K562 (cell line): ENCODE measurements around the gene ATP2A3. TPM values are rescaled to one million over a fixed set of nuclear protein-coding genes. Genes with fewer than 3 reads are reported as not detected.

Source experiments
- ARID1B ChIP-seq: fragments of 450-650 bp; IDR thresholded peaks from 2 replicates; pipeline ENCODE4 v1.6.1; 2016; ENCODE audit warnings: antibody characterized with exemption, mild to moderate bottlenecking, inconsistent platforms
- ARID4B ChIP-seq: sonication (generic); formaldehyde crosslinking; IDR thresholded peaks from 2 replicates; pipeline ENCODE4 v1.8.0; 2022; ENCODE audit warnings: mild to moderate bottlenecking, missing genetic modification reagents
- CBFA2T2 ChIP-seq: fragments of 450-650 bp; conservative IDR thresholded peaks from 2 replicates; pipeline ENCODE4 v1.6.1; 2017; ENCODE audit warnings: mild to moderate bottlenecking
- CXXC5 ChIP-seq: fragments of 250-450 bp; sonication (Bioruptor Pico); IDR thresholded peaks from 2 replicates; pipeline ENCODE4 v1.8.0; 2022; ENCODE audit warnings: inconsistent platforms, mild to moderate bottlenecking, moderate library complexity
- DIDO1 ChIP-seq: fragments of 450-650 bp; IDR thresholded peaks from 2 replicates; pipeline ENCODE4 v1.6.1; 2016; ENCODE audit warnings: low read depth, missing biosample characterization, missing genetic modification characterization
- HLTF ChIP-seq: fragments of 450-650 bp; IDR thresholded peaks from 2 replicates; pipeline ENCODE4 v1.6.1; 2016
- KLF16 ChIP-seq: IDR thresholded peaks from 2 replicates; pipeline ENCODE4 v1.6.1; 2016; ENCODE audit warnings: antibody characterized with exemption
- MAFF ChIP-seq: IDR thresholded peaks from 2 replicates; pipeline ENCODE4 v1.6.1; 2012; ENCODE audit warnings: low read length, improper control_type of control experiment
- MTF1 ChIP-seq: fragments of 250-450 bp; sonication (Bioruptor Pico); IDR thresholded peaks from 2 replicates; pipeline ENCODE4 v1.9.0; 2021; ENCODE audit warnings: moderate library complexity, mild to moderate bottlenecking, inconsistent platforms, borderline replicate concordance
- SIX5 ChIP-seq, 2 experiments: IDR thresholded peaks; 2 replicates each; pipeline ENCODE4 v1.6.1; 2011; ENCODE audit warnings: low read length in 2 of 2, borderline replicate concordance in 1 of 2, low read depth in 1 of 2, mild to moderate bottlenecking in 1 of 2, moderate library complexity in 1 of 2; ENCODE audit not compliant: insufficient read depth in 1 of 2
- TAF15 ChIP-seq: fragments of 200-400 bp; formaldehyde crosslinking; IDR thresholded peaks from 2 replicates; pipeline ENCODE4 v1.6.1; 2017; ENCODE audit warnings: mild to moderate bottlenecking, low read depth, low read length, moderate library complexity
- USF2 ChIP-seq: sonication (generic); formaldehyde crosslinking; IDR thresholded peaks from 2 replicates; pipeline ENCODE4 v1.5.0; 2020; ENCODE audit warnings: missing genetic modification reagents
- XRCC3 ChIP-seq: fragments of 450-650 bp; IDR thresholded peaks from 2 replicates; pipeline ENCODE4 v1.6.1; 2017; ENCODE audit warnings: mild to moderate bottlenecking, moderate library complexity
- ZBTB2 ChIP-seq: fragments of 450-650 bp; IDR thresholded peaks from 2 replicates; pipeline ENCODE4 v1.6.1; 2016; ENCODE audit warnings: antibody characterized with exemption
- ZNF318 ChIP-seq, 2 experiments: fragments of 450-650 bp; IDR thresholded peaks; 2 replicates each; pipeline ENCODE4 v1.6.1; 2016; ENCODE audit warnings: mild to moderate bottlenecking in 2 of 2, borderline replicate concordance in 1 of 2, low read depth in 1 of 2, moderate library complexity in 1 of 2
- polyA plus RNA-seq, 8 experiments: library from polyadenylated mRNA; depleted of rRNA in 4 of 8; stranded (reverse) in 5 of 8; unstranded in 3 of 8; fragments of >200 nt; fragmentation: Nextera tagmentation in 2 of 8; fragmentation: Illumina TruSeq in 1 of 8; extraction: Ambion mirVana in 2 of 8; extraction: Trizol in 1 of 8; gene quantifications; 2 replicates each; pipeline versions ENCODE4 v1.2.1 to v1.2.3, GENCODE V29; 2011 to 2014; ENCODE audit warnings: inconsistent platforms in 1 of 8, missing spikeins in 1 of 8
- total RNA-seq, 7 experiments: library from RNA; depleted of rRNA in 6 of 7; stranded (reverse); fragments of >200 nt in 6 of 7; fragmentation: Illumina TruSeq in 2 of 7; extraction: Trizol in 2 of 7; gene quantifications; 2 replicates each; pipeline versions ENCODE4 v1.2.1 to v1.2.3, GENCODE V29; 2011 to 2021; ENCODE audit warnings: low replicate concordance in 1 of 7

Gene ATP2A3
- total and polyA plus RNA-seq, 9 of the 15 experiments (the other 6 are each of a cell fraction or from before 2014, with no cell fraction given) = 0.65 to 103 (median 31.3) TPM

GRCh38 chr17:3979290-3979611 is 15.0 kb upstream of the ATP2A3 start (continued):
- TF ChIP-seq ARID4B (CRISPR knock-in tag) (no peak), MAFF (no peak), HLTF (no peak), TAF15 (no peak), USF2 (CRISPR knock-in tag) (peak; percentile 82), KLF16 (no peak), DIDO1 (tag) (no peak), XRCC3 (no peak), SIX5 (IDR thresholded peaks at IDR 0.05; ENCODE audit: borderline replicate concordance in 1 of 2, insufficient read depth in 1 of 2, low read depth in 1 of 2, low read length in 2 of 2) (no peak), CXXC5 (CRISPR knock-in tag) (no peak), MTF1 (CRISPR knock-in tag) (no peak), CBFA2T2 (peak; percentile 31; the same call in 1 of the 2 replicates), ZNF318 (IDR thresholded peaks at IDR 0.05; ENCODE audit: borderline replicate concordance in 1 of 2, low read depth in 1 of 2) (no peak), ZBTB2 (no peak), ARID1B (no peak)
